ENCODE data around the gene PDCD4. TPM values are rescaled to one million over a fixed set of nuclear protein-coding genes. Genes with fewer than 3 reads are reported as not detected.

Gene PDCD4
- total RNA-seq, 2 experiments from 2014 or later, result 59.0 to 116 TPM

Other genes starting within 250 kb of the PDCD4 start
- 0.35 and 0.82 TPM in 2 replicates for gene RBM20, start 227.6 kb upstream of the PDCD4 start, total RNA-seq (2014; rRNA removed; shearing (Covaris generic))
- 1.0 and 1.4 TPM in 2 replicates for gene RBM20, start 227.6 kb upstream of the PDCD4 start, total RNA-seq (2022)
- 8.9 and 34.4 TPM in 2 replicates for gene BBIP1, start 47.3 kb downstream of the PDCD4 start, total RNA-seq (2014; rRNA removed; shearing (Covaris generic))
- 32.4 and 34.8 TPM in 2 replicates for gene BBIP1, start 47.3 kb downstream of the PDCD4 start, total RNA-seq (2022)
- 46.7 and 54.1 TPM in 2 replicates for gene SHOC2, start 47.7 kb downstream of the PDCD4 start, total RNA-seq (2014; rRNA removed; shearing (Covaris generic))
- 92.2 and 109 TPM in 2 replicates for gene SHOC2, start 47.7 kb downstream of the PDCD4 start, total RNA-seq (2022)
- gene ADRA2A, start 205.1 kb downstream of the PDCD4 start, total RNA-seq (2014; rRNA removed; shearing (Covaris generic)), result 0.06 TPM in 1 of 2 replicates, not detected in the other
- gene ADRA2A, start 205.1 kb downstream of the PDCD4 start, total RNA-seq (2022), result not detected in 2 replicates